Right kidney (tissue), 1 donor: Measurements from ENCODE around the gene ZNF785.
A peak's percentile ranks its signal among the peaks of the same experiment; 100 is the strongest.
"Not testable (repeated sequence)": the region's sequence is repeated elsewhere in the genome, so short reads cannot be mapped to it uniquely, and the experiment has no call there.

Experiments used
- DNase-seq: peaks from one replicate; pipeline ENCODE4 v3.0.0-alpha.2; 2016

The ZNF785 gene

GRCh38 chr16:30565984-30566383 is 19.5 kb downstream of the ZNF785 start:
- DNase-seq: no peak

- no peak for DNase-seq
Measured at GRCh38 chr16:30565526-30565925, 20.0 kb downstream of the ZNF785 start.

- DNase-seq: no peak
Measured at GRCh38 chr16:30562021-30562420, 23.5 kb downstream of the ZNF785 start.

- DNase-seq: peak; percentile 67
Measured at GRCh38 chr16:30561089-30561816, 24.2 kb downstream of the ZNF785 start.

GRCh38 chr16:30559690-30560089 is 25.8 kb downstream of the ZNF785 start:
- no peak for DNase-seq

- no peak for DNase-seq
Measured at GRCh38 chr16:30558789-30559377, 26.6 kb downstream of the ZNF785 start.

- peak; percentile 91 for DNase-seq
Measured at GRCh38 chr16:30557957-30558788, 27.3 kb downstream of the ZNF785 start, which contains the start of gene ZNF764. Gene ZNF764 (minus strand): TSS chr16:30558374. CDS start chr16:30558182, 192 bp downstream.

- DNase-seq: no peak
Measured at GRCh38 chr16:30557707-30557956, 27.9 kb downstream of the ZNF785 start.

- no peak for DNase-seq
Measured at GRCh38 chr16:30556125-30556473, 29.4 kb downstream of the ZNF785 start.

- no peak for DNase-seq
Measured at GRCh38 chr16:30555315-30556124, 30.0 kb downstream of the ZNF785 start.

- DNase-seq: no peak
Measured at GRCh38 chr16:30554557-30555314, 30.8 kb downstream of the ZNF785 start.

- no peak for DNase-seq
Measured at GRCh38 chr16:30553393-30553899, 32.1 kb downstream of the ZNF785 start.

GRCh38 chr16:30552956-30553355 is 32.5 kb downstream of the ZNF785 start:
- no peak for DNase-seq

- no peak for DNase-seq
Measured at GRCh38 chr16:30551781-30552180, 33.7 kb downstream of the ZNF785 start.

GRCh38 chr16:30548416-30549253 is 36.9 kb downstream of the ZNF785 start:
- no peak for DNase-seq

- no peak for DNase-seq
Measured at GRCh38 chr16:30546115-30546514, 39.4 kb downstream of the ZNF785 start.

GRCh38 chr16:30543067-30543466 is 42.4 kb downstream of the ZNF785 start:
- DNase-seq: no peak

- no peak for DNase-seq
Measured at GRCh38 chr16:30541502-30542329, 43.8 kb downstream of the ZNF785 start.

GRCh38 chr16:30540916-30541464 is 44.5 kb downstream of the ZNF785 start:
- not testable (repeated sequence) for DNase-seq
